NCI-H460 (cell line): ENCODE measurements around the gene HJURP. TPM values are rescaled to one million over a fixed set of nuclear protein-coding genes. Genes with fewer than 3 reads are reported as not detected.
"Not testable (repeated sequence)": the region's sequence is repeated elsewhere in the genome, so short reads cannot be mapped to it uniquely, and the experiment has no call there.

Source experiments
- DNase-seq: peaks from one replicate; pipeline ENCODE4 v3.0.0-alpha.2; 2016; ENCODE audit warnings: low read depth; ENCODE audit errors: extremely low read depth
- polyA plus RNA-seq: library from polyadenylated mRNA; depleted of rRNA; stranded (reverse); fragments of >200 nt; gene quantifications from 2 replicates; pipeline ENCODE4 v1.2.3, GENCODE V29; 2014; cell fraction: nucleus; rRNA removed
- total RNA-seq: library from RNA; depleted of rRNA; stranded (reverse); fragments of >200 nt; shearing (Covaris generic); gene quantifications from 2 replicates; pipeline ENCODE4 v1.2.3, GENCODE V29; 2014; rRNA removed

Gene HJURP, protein sequence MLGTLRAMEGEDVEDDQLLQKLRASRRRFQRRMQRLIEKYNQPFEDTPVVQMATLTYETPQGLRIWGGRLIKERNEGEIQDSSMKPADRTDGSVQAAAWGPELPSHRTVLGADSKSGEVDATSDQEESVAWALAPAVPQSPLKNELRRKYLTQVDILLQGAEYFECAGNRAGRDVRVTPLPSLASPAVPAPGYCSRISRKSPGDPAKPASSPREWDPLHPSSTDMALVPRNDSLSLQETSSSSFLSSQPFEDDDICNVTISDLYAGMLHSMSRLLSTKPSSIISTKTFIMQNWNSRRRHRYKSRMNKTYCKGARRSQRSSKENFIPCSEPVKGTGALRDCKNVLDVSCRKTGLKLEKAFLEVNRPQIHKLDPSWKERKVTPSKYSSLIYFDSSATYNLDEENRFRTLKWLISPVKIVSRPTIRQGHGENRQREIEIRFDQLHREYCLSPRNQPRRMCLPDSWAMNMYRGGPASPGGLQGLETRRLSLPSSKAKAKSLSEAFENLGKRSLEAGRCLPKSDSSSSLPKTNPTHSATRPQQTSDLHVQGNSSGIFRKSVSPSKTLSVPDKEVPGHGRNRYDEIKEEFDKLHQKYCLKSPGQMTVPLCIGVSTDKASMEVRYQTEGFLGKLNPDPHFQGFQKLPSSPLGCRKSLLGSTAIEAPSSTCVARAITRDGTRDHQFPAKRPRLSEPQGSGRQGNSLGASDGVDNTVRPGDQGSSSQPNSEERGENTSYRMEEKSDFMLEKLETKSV
- total RNA-seq: 97.8 and 106 TPM in 2 replicates
- polyA plus RNA-seq: 260 and 266 TPM in 2 replicates

DNA sequence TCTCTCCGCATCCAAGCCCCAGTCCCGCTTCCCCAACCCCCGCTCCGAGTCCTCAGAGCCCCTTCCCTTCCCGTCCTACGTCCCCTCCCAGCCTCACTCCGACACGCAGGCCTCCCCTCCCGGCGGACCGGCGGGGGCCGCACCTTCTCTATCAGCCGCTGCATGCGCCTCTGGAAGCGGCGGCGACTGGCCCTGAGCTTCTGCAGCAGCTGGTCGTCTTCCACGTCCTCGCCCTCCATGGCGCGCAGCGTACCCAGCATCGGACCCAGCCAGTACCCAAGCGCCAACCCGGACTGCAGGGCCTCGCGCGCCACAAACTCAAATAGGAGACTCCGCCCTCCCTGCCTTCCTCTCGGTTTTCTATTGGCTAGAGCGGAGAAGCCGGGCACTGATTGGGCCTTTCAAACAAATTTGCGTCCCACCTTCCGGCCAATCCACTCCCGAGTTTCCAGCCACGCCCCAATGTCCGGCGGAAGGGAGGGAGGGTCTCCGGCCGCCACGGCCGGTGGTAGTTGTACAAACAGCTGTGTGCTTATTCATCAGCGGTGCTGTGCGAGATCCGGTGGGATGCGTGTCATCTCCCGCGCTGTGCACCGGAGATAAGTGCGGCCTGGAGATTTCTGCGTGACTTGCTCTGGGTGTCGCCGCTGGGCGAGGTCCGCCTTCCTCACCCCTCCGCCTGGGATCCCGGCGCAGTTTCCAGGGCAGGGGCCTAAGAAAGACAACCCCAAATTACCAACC, at the start of gene HJURP:
HJURP (minus strand) TSS at position 295 of the 741 bp plus-strand sequence; CDS start at position 260, 35 bp downstream.
- peak; percentile 99 for DNase-seq

DNA sequence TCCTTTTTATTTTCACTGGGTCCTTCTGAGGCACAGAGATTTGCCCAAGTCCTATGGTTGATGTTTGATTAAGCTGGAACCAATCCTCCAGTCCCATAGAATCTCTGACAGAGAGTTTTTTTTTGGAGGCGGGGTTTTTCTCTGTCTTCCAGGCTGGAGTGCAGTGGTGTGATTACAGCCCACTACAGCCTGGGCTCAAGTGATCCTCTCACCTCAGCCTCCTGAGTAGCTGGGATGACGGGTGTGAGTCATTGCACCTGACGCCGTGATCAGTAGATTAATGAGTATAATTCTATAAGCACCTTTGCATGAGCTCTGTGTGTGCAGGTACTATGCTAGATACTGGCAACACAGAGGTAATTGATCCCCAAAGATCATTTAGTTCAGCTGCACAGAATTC, 47.5 kb upstream of the HJURP start:
- DNase-seq: no peak

DNA sequence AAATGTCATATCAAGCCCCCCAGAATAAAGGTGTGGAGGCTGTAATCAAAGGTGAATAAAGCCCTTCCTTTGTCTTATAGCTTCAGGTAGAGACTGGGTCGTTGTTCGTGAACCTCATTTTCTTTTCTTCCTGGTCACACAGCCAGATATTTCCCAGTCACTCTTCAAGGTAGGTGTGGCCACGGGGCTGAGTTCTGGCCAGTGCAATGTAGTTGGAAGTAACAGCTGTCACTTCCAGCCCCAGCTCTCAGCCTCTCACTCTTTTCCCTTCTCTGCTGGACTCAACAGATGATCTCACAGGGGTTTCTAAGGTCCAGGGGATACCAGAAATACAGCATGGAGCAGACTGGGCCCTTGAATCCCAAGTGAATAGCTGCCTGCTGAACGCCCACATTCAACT, 47.0 kb upstream of the HJURP start:
- no peak for DNase-seq

DNA sequence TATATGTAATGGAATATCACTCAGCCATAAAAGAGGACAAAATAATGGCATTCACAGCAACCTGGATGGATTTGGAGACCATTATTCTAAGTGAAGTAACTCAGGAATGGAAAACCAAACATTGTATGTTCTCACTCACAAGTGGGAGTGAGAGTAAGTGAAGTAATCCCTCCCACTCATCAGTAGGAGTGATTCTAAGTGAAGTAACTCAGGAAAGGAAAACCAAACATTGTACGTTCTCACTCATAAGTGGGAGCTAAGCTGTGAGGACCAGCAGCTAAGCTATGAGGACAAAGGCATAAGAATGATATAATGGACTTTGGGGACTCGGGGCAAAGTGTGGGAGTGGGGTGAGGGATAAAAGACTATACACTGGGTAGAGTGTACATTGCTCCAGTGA, 41.9 kb upstream of the HJURP start:
- DNase-seq: not testable (repeated sequence)

DNA sequence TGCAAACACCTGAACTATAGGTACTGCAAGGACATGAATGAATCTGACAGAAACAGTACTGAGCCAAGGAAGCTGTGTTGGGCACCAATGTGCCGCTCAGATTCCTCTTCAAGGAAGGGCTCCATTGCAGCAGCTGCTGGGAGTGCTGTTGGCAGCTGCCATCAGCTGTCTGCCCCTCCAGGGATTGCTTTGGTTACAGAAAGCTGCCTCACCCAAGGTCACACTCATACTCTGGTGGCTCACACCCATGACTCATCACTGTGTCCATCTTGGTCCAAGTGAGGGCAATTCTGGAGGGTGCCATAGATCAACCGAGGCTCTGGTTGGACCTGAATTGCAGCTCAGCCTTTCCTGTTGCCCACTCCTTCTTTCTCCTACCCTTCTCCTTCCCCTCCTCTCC, 38.5 kb upstream of the HJURP start:
- DNase-seq: no peak

DNA sequence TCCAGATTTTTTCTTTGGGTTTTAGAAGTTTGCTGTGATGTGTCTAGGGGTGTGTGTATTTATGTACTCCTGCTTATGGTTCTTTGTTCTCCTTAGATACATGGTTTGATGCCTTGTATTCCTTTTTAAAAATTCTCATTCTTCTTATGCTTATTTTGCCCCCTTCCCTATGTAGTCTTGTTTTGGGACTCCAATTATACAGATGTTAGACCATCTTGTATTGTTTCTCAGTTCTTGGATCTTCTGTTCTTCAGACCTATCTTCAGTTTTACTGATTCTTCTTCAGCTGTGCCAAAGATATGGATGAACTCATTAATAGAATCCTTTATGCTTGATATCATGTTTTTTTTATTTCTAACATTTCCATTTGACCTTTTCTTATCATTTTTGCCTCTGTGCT, 28.0 kb upstream of the HJURP start:
- DNase-seq: no peak

DNA sequence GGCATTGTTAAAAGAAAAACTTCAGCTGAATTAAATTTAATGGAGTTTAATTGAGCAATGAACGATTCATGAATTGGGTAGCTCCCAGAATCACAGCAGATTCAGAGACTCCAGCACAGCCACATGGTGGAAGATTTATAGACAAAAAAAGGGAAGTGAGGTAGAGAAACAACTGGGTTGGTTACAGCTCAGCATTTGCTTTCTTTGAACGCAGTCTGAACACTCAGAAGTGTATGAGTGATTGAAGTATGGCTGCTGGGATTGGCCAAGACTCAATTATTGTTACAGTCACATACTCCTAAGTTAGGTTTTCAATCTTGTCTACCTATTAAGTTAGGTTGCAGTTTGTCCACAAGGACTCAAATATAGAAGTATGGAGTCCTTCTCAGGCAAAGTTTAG, 17.8 kb upstream of the HJURP start:
- not testable (repeated sequence) for DNase-seq

DNA sequence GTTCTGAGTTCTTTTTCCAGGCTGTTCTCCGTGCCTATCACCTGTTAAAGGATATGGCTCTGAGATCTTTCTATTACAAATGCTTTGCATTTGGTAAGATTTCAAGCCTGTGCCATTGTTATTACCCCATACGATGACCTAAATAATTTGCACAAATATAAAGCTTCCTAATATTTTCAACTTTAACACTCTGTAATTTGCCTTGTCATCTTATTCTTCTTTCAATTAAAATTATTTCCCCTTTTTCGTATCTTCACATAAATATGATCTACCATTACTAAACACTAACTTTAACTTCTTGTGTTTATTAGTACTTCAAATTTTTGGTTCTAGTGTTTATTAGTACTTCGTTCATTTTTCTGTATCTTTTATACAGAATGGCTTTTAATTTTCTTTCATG, 17.1 kb upstream of the HJURP start:
- DNase-seq: no peak

DNA sequence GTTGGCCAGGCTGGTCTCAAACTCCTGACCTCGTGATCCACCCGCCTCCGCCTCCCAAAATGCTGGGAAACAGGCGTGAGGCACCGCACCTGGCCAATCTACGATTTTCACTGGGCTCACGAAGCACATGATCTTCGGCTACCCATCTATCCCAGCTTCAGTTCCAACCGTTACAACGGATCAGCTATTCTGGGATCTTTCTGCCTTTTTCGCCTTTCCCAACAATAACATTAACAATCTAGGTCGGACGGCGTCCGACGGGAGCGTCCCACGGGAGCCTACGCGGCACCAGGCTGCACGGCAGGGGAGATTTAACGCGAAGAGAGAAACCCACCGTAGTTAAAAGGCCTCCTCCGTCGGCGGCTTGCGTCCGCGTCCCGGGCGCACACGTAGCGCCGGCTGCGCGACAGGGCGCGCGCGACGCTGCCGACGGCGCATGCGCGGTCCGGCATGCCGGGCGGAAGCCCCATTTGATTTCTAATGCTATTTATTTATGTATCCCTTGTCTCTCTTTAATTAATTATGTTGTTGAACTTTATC, 13.7 kb upstream of the HJURP start, which contains the start of gene MSL3B:
MSL3B (minus strand) TSS at position 394 of the 540 bp plus-strand sequence.
- no peak for DNase-seq

DNA sequence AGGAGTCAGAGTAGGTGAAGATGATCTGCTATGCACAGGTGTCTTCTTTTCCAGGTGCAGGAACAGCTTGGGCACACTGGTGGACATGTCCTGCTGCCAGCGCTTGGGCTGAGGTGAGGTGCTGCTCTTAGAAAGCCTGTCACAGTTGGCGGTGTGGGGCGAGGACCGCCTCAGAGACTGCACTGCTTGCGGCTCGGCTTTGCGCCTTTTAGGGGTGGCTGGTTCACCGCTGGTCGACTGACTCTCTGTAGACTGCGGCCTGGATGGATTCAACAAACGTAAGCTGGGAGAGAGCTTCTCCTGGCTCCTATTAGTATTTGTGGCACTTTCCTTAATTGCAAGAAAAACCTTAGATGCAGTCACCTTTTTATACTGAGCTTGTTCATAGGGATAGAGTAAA, 12.1 kb upstream of the HJURP start:
- DNase-seq: no peak

DNA sequence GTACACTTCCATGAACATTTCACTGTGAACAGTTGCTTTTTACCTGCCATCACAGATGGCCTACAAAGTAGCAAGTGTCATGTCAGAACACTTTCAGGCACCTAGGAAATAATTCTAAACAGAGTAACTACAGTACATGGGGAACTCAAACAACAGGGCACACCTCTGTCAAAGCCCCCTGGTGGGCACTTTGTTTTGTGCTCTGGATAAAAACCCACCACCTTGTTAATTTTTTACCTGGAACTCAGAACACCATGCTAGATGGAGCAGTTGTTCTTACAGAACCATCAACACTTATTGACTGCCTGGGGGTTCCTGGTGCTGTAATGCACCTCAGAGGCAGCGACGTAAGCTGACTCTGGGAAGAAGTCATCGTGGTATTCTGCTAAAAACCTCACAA, 11.5 kb upstream of the HJURP start:
- no peak for DNase-seq

DNA sequence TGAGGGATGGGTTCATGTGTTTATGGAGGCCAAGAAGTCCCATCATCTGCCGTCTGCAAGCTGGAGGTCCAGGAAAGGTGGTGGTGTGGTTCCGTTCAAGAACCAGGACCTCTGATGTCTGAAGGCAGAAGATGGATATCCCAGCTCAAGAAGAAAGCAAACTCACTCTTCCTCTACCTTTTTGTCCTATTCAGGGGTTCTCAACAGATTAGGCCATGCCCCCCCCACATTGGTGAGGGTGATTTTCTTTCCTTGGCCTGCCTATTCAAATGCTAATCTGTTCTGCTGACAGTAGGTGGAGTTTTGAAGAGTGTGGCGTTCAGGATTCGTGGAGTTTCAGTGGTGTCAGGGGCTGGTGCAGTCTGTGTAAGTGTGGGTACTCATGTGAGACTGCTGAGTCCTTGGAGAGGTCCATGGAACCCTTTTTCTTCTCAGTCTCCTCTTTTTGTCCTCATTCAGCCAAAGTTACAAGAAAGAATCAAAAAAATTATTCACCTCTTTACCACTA, 8.0 kb upstream of the HJURP start:
- DNase-seq: no peak

DNA sequence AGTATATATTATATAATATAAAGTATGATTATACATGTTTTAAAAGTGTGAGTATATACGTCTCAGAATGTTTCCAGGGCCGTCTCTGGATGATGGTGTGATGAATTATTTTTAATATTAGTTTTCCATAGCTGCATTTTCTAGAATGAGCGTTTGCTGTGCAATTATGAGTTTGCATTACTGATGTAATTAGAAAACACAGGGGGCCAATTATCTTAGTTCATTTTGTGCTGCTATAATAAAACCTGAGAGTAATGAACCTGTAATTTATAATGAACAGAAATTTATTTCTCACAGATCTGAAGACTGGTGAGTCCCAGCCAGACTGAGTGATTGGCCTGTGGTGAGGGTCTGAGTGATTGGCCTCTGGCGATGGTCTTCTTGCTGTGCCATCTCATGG, 4.0 kb upstream of the HJURP start:
- no peak for DNase-seq

DNA sequence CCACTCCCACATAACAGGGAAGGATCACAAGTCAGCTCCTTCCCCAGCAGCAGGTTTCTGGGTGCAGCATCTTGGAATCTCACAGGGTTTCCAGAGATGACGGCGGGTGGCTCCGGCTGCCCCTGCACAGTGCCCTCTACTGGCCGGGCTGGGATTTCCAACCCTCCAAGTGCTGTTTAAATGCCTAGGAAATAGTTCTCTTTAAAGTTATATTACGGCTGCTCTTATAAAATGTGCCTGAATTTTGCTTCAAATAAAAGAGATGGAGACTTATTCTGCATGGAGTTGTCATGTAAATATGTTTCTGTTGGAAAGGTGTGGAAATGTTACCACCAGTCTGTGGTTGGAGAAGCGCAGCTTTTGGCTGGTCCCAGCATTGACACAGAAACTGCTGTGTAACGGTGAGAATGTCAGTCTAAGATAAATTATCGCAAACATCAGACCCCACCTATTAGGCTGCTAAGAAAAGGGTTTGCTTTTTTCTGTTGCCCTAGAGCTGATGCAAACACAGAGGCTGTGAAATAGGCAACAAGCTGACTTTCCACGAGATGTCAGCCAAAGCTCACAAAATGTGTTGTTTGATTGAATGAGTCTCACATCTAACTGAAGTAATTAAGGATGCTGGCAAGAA, 3.3 kb upstream of the HJURP start:
- DNase-seq: peak; percentile 94

DNA sequence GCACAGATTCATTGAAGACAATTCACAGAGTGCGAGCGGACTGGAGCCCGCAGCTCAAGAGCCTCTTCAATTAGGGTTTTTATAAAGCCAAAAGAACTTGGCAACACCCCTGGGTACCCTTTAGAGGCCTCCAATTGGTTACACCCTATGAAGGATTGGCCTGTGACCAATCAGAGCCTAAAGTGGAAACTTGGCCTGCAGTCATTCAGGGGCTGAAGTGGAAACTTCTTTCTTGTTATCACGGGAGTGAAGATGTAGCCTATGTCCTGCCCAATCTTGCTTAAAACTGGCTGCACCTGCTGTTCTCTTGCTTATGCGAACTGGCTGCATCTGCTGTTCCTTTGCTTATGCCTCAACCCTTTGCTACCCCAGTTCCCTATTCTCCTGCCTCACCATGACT, 1.8 kb upstream of the HJURP start:
- no peak for DNase-seq

DNA sequence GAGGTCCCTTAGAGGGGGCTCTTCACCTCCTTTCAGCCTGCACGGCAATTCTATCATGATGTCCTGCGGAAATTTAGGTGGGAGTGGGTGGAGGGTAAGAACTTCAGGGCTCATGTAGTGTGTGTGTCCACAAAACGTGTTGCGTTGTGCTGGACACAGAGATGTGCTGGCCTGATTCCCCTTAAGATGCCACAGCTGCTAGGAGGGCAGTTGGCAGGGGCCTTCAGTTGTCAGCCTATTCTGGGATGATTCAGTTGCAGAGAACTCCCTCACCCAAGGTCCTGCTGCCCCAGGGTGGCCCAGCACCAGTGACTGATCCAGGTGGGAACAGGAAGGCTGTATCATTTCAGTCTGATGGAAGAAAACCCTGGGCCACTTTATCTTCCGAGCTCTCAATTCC, 1.0 kb upstream of the HJURP start:
- DNase-seq: no peak

DNA sequence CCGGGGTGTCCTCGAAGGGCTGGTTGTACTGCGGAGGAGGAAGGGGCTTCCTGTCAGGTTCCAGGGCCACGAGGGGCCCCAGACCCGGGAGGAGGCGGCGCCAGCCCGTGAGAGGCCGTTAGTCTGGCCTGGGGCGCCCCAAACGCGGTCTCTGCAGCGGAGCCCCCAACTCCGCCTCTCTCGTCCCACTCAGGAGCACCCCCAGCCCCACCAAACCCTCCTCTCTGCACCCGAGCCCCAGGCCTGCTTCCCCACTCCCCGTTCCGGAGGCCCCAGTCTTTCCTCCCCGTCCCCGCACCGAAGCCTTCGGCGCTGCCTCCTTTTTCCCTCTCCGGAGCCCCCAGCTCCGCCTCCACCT, 473 bp downstream of the HJURP start:
- DNase-seq: no peak

DNA sequence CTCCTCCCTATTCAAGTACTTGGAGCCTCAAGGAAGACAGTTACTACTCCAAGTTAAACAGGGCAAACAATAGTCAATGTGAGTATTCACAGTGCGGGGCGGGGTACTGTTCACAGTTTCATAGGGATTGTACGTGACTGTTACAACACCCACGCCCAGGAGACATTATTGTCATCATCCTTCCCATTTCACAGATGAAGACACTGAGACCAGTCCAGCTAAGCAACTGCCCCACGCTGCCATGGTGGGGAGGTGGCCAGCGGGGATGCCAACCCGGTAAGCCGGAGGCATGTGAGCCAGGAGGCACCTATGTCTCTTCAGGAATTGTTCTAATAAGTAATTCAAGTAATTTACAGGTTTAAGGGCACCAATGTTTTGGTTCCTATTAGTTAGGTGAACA, 982 bp downstream of the HJURP start:
- DNase-seq: no peak

DNA sequence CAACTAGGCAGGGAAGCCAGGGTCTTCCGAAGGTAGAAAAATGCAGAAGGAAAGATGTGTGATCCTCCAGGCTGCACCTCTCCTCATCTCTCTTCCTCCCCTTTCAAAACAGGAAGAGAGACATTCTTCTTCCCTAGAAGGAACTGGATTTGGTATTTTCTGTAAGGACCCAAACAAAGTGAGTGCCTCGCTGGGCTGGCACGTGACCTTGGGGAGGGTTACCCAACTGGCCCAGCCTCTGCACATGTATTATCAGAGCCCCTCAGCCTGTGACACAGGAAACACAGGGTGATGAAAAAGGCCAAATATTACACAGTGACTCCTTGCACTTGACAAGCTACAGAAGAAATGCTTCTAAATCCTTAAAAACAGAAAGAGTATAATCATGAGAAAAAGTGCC, 2.3 kb downstream of the HJURP start:
- DNase-seq: no peak

DNA sequence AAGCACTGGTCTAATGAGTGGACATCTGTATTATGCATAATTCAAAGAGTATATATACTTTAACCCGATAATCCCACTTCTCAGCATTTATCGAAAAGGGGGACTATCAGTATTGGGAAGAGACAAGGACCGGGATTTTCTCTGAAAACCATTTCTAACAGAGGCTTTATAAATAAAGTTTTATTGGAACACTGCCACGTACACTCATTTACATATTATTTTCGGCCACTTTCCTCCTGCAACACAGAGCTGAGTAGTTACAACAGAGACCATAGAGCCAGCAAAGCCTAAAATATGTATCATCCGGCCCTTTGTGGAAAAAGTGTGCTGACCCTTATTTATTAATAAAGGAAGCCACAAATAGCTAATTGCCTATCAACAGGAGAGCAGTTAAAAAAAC, 3.2 kb downstream of the HJURP start:
- no peak for DNase-seq
